AG20443 (cell line): ENCODE results near the gene SCP2D1.

Experiments
- DNase-seq: peaks from one replicate; pipeline ENCODE4 v3.0.0; 2012; ENCODE audit warnings: low spot score, mixed read lengths

The SCP2D1 gene

DNA sequence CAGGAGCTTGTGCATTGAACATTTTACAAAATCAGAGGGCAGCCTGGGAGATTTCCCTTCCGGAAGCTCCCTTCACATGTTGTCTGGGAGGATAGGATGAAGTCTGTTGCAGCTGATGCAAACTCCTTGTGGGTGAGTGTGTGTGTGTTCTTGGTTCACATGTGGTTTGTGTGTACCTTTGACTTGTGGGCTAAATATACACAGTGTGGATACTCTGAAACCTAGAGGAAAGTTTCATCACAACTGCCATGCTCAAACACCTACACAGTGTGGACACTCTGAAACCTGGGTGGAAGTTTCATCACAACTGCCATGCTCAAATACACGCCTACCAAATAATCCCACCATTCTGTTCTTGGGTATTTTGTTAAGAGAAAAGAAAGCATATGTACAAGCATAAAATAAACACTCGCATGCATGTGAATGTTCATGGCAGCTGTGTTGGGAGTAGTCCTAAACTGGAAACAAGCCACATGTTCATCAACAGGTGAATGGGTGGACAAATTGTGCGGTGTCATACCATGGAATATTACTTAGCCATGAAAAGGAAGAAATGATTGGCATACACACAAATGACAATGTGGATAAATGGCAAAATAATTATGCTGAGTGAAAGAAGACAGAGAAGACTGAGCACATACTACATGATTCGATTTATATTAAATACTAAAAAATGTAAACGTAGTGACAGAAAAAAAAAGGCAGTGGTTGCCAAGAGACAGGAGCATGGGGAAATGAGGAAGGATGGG is 1.8 kb downstream of the SCP2D1 start:
- no peak for DNase-seq

DNA sequence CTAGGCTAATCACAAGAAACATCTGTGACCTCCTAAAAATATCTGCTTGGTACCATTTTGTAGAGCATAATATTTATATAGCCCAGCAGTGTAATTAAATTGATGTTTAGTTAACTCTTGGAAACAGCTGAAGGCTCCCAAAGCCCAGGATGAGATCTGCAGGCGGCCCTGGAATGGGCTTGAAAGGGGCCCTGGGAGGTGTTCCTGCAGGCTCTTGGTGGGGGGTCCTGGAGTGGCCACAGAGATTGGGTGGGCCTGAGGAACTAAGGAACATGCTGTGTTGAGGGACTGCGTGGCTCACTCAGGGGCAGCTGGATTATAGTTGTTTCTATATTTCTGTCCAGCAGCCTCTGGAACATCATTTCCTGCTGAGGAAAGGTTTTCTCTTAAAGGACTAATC is 9.2 kb downstream of the SCP2D1 start:
- DNase-seq: no peak

- DNase-seq: no peak
Observed at GRCh38 chr20:18831830-18832499, 18.4 kb downstream of the SCP2D1 start.

DNA sequence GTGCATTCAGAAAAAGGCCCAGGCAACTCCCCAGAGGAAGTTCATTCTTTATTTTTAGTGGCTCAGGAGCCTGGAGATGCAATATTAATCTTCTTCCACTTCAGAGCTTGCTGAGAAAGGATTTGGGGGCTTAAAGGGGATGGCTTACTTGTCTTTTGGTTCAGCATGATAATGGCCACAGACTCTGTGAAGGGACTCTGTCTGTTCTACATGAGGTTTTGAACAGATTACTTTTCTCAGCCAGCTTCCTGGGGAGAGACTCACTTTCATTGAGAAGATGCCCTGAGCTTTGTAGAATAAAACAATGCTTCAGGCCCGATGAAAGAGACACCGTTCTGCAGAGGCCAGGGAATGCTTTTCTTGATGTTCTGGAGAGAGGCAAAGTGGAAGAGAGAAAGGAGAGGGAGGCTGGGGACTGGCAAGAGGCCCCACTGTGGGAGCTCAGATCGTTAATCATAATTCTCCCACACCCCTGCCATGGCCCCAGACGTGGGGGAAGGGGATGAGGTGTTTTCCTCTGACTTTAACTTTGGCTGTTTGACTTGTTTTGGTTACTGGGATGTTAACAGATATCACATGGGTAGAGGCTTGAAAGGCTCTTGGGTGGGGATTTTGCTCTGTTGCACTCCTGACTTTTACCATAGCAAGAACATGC is 19.1 kb downstream of the SCP2D1 start:
- DNase-seq: no peak

DNA sequence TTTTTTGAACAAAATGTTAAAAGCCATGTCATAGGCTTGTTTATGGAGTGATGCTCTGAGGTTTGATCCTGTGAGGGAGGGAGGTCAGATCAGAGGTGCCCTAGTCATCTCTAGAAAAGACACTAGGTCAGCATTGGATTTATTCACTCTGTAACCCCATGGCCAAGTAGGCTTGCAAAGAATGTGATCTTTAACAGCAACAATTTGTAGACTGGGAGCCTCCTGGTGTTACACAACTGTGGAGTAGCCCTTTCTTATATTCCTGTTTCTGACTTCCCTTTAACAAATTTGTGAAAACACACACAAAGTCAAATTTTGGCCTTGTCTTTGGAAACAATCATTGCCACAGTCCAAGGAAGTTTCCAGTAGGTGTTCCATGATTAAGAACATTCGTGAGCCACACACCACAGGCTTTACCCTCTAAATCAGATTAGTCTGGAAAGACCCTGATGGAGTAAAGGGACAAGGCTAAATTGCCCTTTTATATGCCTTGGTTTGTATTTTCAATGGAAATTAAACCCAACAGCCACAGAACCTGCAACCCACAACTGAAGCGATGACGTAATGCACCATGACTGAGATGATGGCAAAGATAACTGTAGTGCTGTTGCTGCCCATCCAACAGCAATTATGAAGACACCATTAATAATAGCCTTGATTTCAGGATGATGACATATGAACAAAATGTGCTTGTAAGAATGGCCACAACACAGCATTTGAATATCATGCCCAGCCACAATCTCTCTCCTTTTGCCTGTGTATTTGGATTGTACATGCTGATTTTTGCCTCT is 22.1 kb downstream of the SCP2D1 start:
- no peak for DNase-seq

DNA sequence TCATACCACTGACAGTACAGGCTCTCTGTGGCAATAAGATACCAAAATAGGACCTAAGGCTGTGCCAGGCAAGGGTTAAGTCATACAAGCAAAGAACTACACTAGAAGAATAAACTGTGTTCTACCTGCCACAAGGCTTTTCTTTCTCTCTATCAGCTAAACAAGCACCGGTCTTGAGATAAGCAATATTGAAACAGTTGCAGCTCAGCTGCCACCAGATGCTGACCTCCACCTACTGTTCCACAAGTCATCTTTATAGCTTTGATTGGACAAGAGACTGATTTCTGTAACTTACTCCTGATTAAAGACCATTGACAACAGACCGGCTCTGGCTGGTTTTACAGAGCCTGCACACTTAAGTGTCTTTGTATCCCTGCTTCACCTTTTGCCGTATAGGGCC is 24.1 kb downstream of the SCP2D1 start:
- DNase-seq: no peak

- DNase-seq: no peak
Observed at GRCh38 chr20:18839507-18840247, 26.1 kb downstream of the SCP2D1 start.

DNA sequence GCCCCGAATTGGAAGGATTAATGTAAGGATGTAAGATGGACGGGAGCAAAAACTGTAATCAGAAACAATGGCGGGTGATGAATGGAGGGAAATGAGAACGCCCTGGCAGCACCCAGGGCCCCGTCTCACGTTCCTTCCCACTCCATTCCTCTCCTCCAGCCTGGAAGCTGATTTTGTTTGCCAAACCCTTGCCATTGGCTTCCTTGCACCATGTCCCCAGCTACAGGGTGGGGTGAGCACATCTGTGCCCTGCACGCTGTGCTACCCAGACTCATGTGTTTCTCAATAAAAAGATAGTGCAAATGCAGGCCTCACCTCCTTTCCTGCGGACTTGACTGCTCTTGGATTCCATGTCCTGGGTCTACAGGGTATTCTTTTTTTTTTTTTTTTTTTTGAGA is 26.7 kb downstream of the SCP2D1 start:
- no peak for DNase-seq

- DNase-seq: no peak
Observed at GRCh38 chr20:18845017-18845416, 31.4 kb downstream of the SCP2D1 start.

DNA sequence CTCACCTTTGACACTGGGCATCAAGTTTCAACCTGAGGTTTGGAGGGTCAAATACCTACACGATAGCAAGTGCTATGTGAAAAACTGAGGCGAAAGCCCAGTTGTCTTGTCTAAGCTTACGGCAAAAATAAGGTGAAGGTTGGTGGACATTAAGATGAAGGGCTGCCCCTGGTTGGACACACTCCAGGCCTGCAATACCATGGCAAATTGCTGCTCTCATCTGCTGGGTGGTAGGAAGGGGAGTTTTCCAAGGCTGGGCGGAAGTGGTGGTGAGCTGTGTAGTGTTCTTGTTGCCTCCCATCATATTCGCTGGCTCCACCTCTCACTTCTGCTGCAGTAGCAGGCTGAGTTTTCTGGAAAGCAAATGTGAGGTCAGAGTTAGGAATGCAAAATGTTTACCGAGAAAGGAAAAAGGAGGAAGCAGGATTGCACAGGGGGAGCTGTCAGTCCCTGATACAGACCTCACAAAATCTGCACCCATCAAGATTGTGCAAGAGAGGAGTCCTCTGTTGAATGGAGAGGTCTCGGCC is 33.7 kb downstream of the SCP2D1 start:
- no peak for DNase-seq

GRCh38 chr20:18849131-18849530 is 35.5 kb downstream of the SCP2D1 start:
- DNase-seq: no peak

DNA sequence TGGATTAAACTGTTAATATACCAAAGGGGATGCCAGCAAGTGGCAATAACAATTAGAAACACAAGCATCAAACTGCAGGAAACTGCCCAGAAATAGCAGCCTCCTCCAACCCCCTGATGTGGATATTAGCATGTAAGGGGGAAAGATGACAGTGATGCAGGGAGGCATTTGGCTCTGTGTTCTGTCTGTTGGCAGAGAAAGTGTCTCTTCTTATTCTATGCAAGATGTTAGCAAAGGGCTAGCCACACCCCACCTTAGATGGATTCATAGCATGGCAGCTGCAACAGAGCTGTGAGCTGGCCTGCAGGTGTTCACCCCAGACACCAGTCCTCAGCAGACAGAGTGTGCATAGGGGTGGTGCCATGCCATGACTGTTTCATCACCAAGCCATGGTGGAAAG is 38.0 kb downstream of the SCP2D1 start:
- no peak for DNase-seq

DNA sequence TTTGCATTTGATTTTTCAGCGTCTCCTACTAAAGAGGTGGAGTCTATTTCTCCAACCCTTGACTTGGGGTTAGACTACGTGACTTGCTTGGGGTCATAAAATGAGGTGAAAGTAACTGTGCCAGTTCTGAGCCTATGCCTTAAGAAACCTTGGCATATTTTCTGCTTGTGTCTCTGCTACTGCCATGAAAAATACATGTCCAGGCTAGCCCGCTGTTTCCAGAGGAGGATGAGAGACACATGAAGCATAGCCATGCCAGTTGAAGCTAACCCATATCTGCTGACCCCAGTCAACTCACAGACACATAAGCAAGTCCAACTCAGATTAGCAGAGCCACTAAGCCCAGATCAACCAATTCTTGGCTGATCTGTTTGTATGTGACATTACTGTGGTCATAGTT is 38.7 kb downstream of the SCP2D1 start:
- no peak for DNase-seq

DNA sequence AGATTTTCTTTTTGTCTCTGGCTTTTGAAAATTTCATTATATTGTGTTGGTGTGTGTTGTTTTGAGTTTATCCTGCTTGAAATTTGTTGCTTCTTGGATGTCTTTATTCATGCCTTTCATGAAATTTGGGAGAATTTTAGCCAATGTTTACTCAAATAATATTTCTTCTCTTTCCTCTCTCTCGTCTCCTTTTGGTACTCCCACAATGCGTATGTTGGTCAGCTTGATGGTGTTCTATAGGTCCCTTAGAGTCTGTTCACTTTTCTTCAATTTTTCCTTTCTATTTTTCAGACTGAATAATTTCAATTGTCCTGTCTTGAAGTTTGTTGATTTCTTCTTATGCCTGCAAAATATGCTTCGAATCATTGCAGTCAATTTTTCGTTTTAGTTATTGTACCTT is 39.6 kb downstream of the SCP2D1 start:
- no peak for DNase-seq

- DNase-seq: no peak
Observed at GRCh38 chr20:18853946-18854646, 40.5 kb downstream of the SCP2D1 start.

- no peak for DNase-seq
Observed at GRCh38 chr20:18855882-18856281, 42.3 kb downstream of the SCP2D1 start.

DNA sequence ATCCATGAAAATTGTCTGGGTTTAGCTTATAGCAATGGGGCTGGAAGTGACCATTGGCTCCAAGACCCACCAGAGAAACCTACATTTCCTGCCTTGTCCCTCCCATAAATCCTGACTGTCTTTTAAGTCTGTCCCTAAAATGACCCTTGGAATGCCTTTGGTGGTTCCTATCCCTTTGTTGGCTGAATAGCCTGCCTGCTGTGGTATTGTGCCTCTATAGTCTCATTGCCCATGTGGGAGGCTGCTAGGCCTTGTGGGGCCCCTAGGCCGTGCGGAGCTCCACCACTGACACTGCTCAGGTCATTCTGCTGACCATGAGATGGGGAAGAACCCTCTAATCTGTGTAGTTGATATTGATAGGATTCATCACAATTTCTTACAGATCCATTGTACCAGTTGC is 43.3 kb downstream of the SCP2D1 start:
- DNase-seq: no peak

- DNase-seq: peak; percentile 18
Observed at GRCh38 chr20:18857640-18858039, 44.1 kb downstream of the SCP2D1 start.

GRCh38 chr20:18858816-18859215 is 45.2 kb downstream of the SCP2D1 start:
- DNase-seq: no peak
